ENCODE data around the gene BLTP3B. TPM values are rescaled to one million over a fixed set of nuclear protein-coding genes. Genes with fewer than 3 reads are reported as not detected.

Gene BLTP3B
- total RNA-seq, 2 donors from 2014 or later: 29.1 to 40.6 TPM

DNA sequence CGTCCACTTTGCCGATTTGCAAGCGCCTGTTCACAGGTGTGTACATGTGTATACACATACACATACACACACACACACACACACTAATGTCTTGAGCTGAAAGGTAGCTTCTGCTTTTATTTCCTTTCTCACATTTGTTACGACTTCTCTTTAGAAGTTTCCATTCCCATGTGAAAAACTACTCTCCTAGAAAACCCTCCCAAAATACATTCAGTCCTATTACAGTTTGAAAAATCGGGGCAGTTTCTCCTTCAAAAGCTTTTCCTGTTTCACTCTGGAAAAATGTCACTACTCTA lies 3.9 kb downstream of the BLTP3B start:
- no peak for DNase-seq
- WGBS, 2 experiments (ENCODE audit: insufficient coverage in 1 of 2, insufficient read length in 1 of 2): 87 to 94% methylated on average over 5 of the region's 5 CpGs

GRCh38 chr12:100138048-100138802 lies 4.4 kb downstream of the BLTP3B start:
- Mint-ChIP-seq H3K4me3 (no peak overlapping the region), H3K9me3 (peaks cover 6% of the 10 kb centered on the region), H3K4me1 (peaks cover 17% of the 10 kb centered on the region), H3K27ac (no peak overlapping the region), H3K36me3 (ENCODE audit: low read depth) (peaks cover 7% of the 10 kb centered on the region), H3K27me3 (ENCODE audit: insufficient read depth) (no peaks in the 10 kb centered on the region)
- H3K36me3 ChIP-seq (ENCODE audit: control insufficient read depth, insufficient read depth, low read length): no peaks in the 10 kb centered on the region
- peaks cover 4% of the 10 kb centered on the region for H3K4me1 ChIP-seq (ENCODE audit: control insufficient read depth, insufficient read depth, low read length)
- H3K27me3 ChIP-seq (ENCODE audit: control insufficient read depth, insufficient read depth, low read length, poor library complexity, severe bottlenecking): no peaks in the 10 kb centered on the region
- DNase-seq: no peak
- TF ChIP-seq, protein P1, sequence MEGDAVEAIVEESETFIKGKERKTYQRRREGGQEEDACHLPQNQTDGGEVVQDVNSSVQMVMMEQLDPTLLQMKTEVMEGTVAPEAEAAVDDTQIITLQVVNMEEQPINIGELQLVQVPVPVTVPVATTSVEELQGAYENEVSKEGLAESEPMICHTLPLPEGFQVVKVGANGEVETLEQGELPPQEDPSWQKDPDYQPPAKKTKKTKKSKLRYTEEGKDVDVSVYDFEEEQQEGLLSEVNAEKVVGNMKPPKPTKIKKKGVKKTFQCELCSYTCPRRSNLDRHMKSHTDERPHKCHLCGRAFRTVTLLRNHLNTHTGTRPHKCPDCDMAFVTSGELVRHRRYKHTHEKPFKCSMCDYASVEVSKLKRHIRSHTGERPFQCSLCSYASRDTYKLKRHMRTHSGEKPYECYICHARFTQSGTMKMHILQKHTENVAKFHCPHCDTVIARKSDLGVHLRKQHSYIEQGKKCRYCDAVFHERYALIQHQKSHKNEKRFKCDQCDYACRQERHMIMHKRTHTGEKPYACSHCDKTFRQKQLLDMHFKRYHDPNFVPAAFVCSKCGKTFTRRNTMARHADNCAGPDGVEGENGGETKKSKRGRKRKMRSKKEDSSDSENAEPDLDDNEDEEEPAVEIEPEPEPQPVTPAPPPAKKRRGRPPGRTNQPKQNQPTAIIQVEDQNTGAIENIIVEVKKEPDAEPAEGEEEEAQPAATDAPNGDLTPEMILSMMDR (conservative IDR thresholded peaks at IDR 0.05): peak; percentile 51
- 75 to 86% methylated on average over 3 to 6 of the region's 6 CpGs for WGBS, 2 experiments (ENCODE audit: insufficient coverage in 1 of 2, insufficient read length in 1 of 2)
- no peak overlapping the region for H3K9ac ChIP-seq (ENCODE audit: extremely low read depth, low read length, poor library complexity, severe bottlenecking)
- peaks cover 6% of the 10 kb centered on the region for H3K9me3 ChIP-seq (ENCODE audit: control insufficient read depth, low read length)
- H3K27ac ChIP-seq (ENCODE audit: low read depth, low read length): no peak overlapping the region
- peak overlapping the region; percentile 4 for H3K4me3 ChIP-seq (ENCODE audit: low read length)

More for the DNA sequence above, 3.9 kb downstream of the BLTP3B start:
- TF ChIP-seq, protein P1 (conservative IDR thresholded peaks at IDR 0.05): no peak
- no peaks in the 10 kb centered on the region for H3K27me3 Mint-ChIP-seq (ENCODE audit: insufficient read depth)
- peaks cover 17% of the 10 kb centered on the region for H3K4me1 Mint-ChIP-seq
- H3K27ac ChIP-seq (ENCODE audit: low read depth, low read length): no peak overlapping the region
- H3K4me3 ChIP-seq (ENCODE audit: low read length): peak overlapping the region; percentile 4
- peaks cover 5% of the 10 kb centered on the region for H3K9me3 Mint-ChIP-seq
- H3K36me3 ChIP-seq (ENCODE audit: control insufficient read depth, insufficient read depth, low read length): no peaks in the 10 kb centered on the region
- no peak overlapping the region for H3K27ac Mint-ChIP-seq
- H3K9ac ChIP-seq (ENCODE audit: extremely low read depth, low read length, poor library complexity, severe bottlenecking): no peak overlapping the region
- no peak overlapping the region for H3K4me3 Mint-ChIP-seq
- H3K36me3 Mint-ChIP-seq (ENCODE audit: low read depth): peaks cover 6% of the 10 kb centered on the region
- H3K27me3 ChIP-seq (ENCODE audit: control insufficient read depth, insufficient read depth, low read length, poor library complexity, severe bottlenecking): no peaks in the 10 kb centered on the region
- peaks cover 4% of the 10 kb centered on the region for H3K4me1 ChIP-seq (ENCODE audit: control insufficient read depth, insufficient read depth, low read length)
- H3K9me3 ChIP-seq (ENCODE audit: control insufficient read depth, low read length): peaks cover 7% of the 10 kb centered on the region

GRCh38 chr12:100133200-100133599 lies 9.5 kb downstream of the BLTP3B start:
- Mint-ChIP-seq H3K27ac (no peak overlapping the region), H3K36me3 (ENCODE audit: low read depth) (peaks cover 17% of the 10 kb centered on the region), H3K4me3 (no peak overlapping the region), H3K9me3 (peaks cover 12% of the 10 kb centered on the region), H3K27me3 (ENCODE audit: insufficient read depth) (no peaks in the 10 kb centered on the region), H3K4me1 (peaks cover 16% of the 10 kb centered on the region)
- H3K4me1 ChIP-seq (ENCODE audit: control insufficient read depth, insufficient read depth, low read length): no peaks in the 10 kb centered on the region
- DNase-seq: no peak
- H3K9me3 ChIP-seq (ENCODE audit: control insufficient read depth, low read length): peaks cover 18% of the 10 kb centered on the region
- WGBS, 2 experiments (ENCODE audit: insufficient coverage in 1 of 2, insufficient read length in 1 of 2): 96 to 100% methylated on average over 1 to 2 of the region's 2 CpGs
- no peak overlapping the region for H3K9ac ChIP-seq (ENCODE audit: extremely low read depth, low read length, poor library complexity, severe bottlenecking)
- peaks cover 5% of the 10 kb centered on the region for H3K36me3 ChIP-seq (ENCODE audit: control insufficient read depth, insufficient read depth, low read length)
- TF ChIP-seq, protein P1 (conservative IDR thresholded peaks at IDR 0.05): no peak
- no peak overlapping the region for H3K27ac ChIP-seq (ENCODE audit: low read depth, low read length)
- H3K4me3 ChIP-seq (ENCODE audit: low read length): no peak overlapping the region
- no peaks in the 10 kb centered on the region for H3K27me3 ChIP-seq (ENCODE audit: control insufficient read depth, insufficient read depth, low read length, poor library complexity, severe bottlenecking)

All from endodermal cell (in vitro differentiated cells).